WI38 (cell line): Measurements from ENCODE around the gene CELF2.

Experiments
- H3K4me3 ChIP-seq: 2 replicates; pipeline ENCODE4 v1.5.1; 2011; ENCODE audit warnings: low read depth, mild to moderate bottlenecking, control low read depth, low read length
- CTCF ChIP-seq: IDR thresholded peaks from 2 replicates; pipeline ENCODE4 v1.5.1; 2012; ENCODE audit warnings: low read depth, mild to moderate bottlenecking, control low read depth, low read length

The CELF2 gene

DNA sequence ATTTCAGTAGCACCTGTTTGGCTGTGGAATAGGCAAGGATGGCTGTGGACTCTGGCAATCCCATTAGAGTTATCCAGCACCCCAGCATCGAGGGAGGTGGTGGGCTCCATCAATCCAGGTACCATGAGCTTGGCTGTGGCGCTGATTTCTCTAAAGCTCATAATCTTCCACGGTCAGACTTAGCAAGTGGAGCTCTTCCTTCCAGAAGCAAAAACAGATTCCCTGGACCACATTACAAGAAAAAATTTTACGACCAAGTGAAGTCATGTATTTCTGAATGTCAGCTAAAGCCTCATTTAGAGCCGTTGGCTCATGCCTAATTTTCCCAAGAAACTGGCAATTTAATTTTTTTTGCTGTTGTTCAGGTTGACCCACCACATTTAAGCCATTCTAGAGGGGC lies 135.1 kb downstream of the CELF2 start:
- no peak for TF ChIP-seq CTCF
- no peak overlapping the region for H3K4me3 ChIP-seq

DNA sequence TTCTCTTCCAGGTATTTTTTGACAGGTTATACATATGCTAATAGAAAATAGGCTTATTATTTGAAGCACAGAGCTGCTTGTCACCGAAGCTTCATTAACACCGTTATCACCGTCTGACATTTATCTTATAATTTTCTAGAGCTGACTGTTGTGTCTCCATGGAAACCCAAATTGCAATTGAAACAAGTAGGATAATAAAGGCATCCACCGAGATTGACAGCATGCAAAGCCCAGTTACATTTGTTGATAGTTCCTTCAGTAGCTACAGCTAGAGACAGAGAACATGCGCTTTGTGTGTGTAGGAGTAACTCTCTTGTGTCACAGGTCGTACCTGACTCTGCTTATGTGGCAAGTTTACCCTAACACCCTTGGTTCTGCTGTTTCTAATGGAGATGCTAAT lies 135.6 kb downstream of the CELF2 start:
- H3K4me3 ChIP-seq: no peak overlapping the region
- no peak for TF ChIP-seq CTCF

DNA sequence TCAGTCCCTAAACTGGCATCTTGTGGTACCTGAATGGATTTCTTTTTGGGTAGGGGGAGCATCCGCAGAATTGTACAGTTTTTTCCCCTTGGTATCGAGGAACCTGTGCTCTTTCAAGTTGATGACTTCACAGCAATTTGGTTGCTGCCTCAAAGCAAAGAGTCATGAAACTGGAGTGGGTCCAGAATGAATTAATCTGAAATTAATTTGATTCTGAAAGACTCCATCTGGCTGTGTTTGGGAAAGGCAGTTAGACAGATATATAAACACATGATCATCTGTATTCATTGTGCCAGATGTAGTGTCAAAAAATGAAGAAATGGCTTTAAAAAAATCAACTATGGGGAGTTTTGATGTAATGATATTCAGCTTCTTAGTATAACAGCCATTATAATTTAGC lies 136.1 kb downstream of the CELF2 start:
- no peak for TF ChIP-seq CTCF
- H3K4me3 ChIP-seq: no peak overlapping the region

DNA sequence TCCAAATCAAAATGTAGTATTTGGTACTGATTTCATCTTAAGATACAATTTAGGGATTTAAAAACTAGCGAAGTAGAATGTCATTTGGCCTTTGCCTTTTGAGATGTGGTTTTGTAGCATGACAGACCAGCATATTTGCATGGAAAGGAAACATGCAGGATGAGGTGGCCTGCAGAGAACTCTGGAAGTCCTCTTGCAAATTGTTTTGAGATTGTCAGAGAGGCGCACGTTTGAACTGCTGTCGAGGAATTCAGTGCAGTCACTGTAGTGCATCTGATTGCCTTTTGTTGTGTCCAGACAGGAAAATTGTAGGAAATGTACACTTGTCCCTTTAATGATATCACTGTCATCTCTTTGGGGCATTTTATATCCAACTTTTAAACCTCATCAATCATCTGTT lies 136.7 kb downstream of the CELF2 start:
- H3K4me3 ChIP-seq: no peak overlapping the region
- TF ChIP-seq CTCF: no peak

DNA sequence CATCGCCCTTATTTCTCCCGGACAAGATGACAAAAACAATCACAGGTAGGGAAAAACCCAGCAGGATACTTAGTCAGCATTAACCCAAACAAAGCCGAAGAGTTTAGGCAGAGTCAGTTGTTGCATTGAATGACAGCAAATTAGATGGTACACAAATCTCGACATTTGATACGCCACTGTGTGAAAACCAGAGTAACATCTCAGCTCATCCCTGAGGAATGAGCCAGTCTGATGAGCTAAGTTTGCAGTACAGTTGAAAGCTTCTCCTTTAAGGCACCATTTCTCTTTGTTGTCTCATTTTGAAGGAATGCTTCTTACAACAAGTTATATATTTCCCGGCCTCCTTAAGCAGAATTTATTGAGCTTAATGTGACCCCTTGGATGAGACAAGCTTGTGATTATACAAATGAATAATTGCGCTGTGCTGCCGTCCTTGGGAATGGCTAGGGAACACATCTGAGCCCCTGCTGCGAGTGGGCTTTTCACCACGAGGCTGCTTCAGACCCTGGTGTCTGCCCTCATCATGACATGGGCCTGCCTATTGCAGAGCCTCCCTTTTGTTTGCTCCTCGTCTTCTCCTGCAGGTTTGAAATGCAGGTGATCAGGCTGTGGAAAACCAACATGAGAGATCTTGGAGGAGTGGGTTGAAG lies 137.3 kb downstream of the CELF2 start:
- 0 out of 2 replicates have a peak overlapping the region, but pooled peaks have one; percentile 7 for H3K4me3 ChIP-seq
- TF ChIP-seq CTCF: no peak

DNA sequence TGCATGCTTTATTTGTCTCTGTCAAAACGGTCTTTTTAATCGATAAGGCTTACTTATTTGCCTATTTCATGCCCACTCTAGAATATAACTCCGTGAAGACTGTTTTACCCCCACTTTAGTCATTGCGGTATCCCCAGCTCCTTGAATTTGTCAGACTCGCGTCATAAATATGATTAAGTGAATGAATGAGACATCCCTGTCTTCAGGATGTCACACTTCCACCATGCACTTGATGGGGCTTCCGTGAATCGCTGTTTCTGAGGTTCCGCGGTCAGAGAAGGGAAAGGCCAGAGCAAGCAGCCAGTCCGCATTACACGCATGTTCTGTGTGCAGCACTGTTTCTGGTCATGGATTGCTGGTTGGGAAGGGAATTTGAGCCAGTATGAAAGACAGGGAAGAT lies 138.8 kb downstream of the CELF2 start:
- no peak overlapping the region for H3K4me3 ChIP-seq
- TF ChIP-seq CTCF: no peak

- H3K4me3 ChIP-seq: no peak overlapping the region
- no peak for TF ChIP-seq CTCF
Measured at GRCh38 chr10:11157292-11158076, 139.8 kb downstream of the CELF2 start.
